ENCODE data around the gene COPZ1.
A peak's percentile ranks its signal among the peaks of the same experiment; 100 is the strongest.
"Not testable (repeated sequence)": the region's sequence is repeated elsewhere in the genome, so short reads cannot be mapped to it uniquely, and the experiment has no call there.

Gene COPZ1

GRCh38 chr12:54333420-54334034 is 8.6 kb downstream of the COPZ1 start:
- DNase-seq, result no peak

GRCh38 chr12:54337280-54337842 is 12.4 kb downstream of the COPZ1 start:
- no peak for DNase-seq

- DNase-seq, result no peak
Measured at GRCh38 chr12:54337854-54338650, 13.1 kb downstream of the COPZ1 start.

- no peak for DNase-seq
Measured at GRCh38 chr12:54338698-54339296, 13.9 kb downstream of the COPZ1 start.

GRCh38 chr12:54340846-54341245 is 15.9 kb downstream of the COPZ1 start:
- no peak for DNase-seq

- DNase-seq, result no peak
Measured at GRCh38 chr12:54341378-54342300, 16.7 kb downstream of the COPZ1 start.

GRCh38 chr12:54349036-54349435 is 24.1 kb downstream of the COPZ1 start:
- DNase-seq, result no peak

GRCh38 chr12:54349679-54350078 is 24.7 kb downstream of the COPZ1 start:
- DNase-seq, result no peak

- DNase-seq, result no peak
Measured at GRCh38 chr12:54350743-54351142, 25.8 kb downstream of the COPZ1 start.

- no peak for DNase-seq
Measured at GRCh38 chr12:54351341-54351740, 26.4 kb downstream of the COPZ1 start.

GRCh38 chr12:54352022-54352531 is 27.1 kb downstream of the COPZ1 start:
- DNase-seq, result peak; percentile 37

GRCh38 chr12:54352891-54353874 is 28.3 kb downstream of the COPZ1 start:
- peak; percentile 46 for DNase-seq

- not testable (repeated sequence) for DNase-seq
Measured at GRCh38 chr12:54354271-54354670, 29.3 kb downstream of the COPZ1 start.

GRCh38 chr12:54355104-54355815 is 30.3 kb downstream of the COPZ1 start:
- no peak for DNase-seq

GRCh38 chr12:54356228-54356627 is 31.3 kb downstream of the COPZ1 start:
- DNase-seq, result no peak

- no peak for DNase-seq
Measured at GRCh38 chr12:54356951-54357356, 32.0 kb downstream of the COPZ1 start.

GRCh38 chr12:54357506-54358190 is 32.7 kb downstream of the COPZ1 start:
- DNase-seq, result no peak

- no peak for DNase-seq
Measured at GRCh38 chr12:54358191-54358944, 33.4 kb downstream of the COPZ1 start.

Data from fibroblast of skin of back (primary cell).